Sigmoid colon (tissue), 7 donors: ENCODE results near the gene SERINC3. TPM values are rescaled to one million over a fixed set of nuclear protein-coding genes. Genes with fewer than 3 reads are reported as not detected.

Experiments used
- DNase-seq: peaks from one replicate; pipeline ENCODE4 v3.0.0-alpha.2; 2019
- H3K27ac ChIP-seq, 4 donors: fragments of 200-600 bp; sonication (generic); one replicate each; pipeline ENCODE4 v1.5.1; 2016 to 2019; ENCODE audit warnings: mild to moderate bottlenecking in 1 of 4
- H3K27me3 ChIP-seq, 3 donors: fragments of 200-600 bp; sonication (generic); one replicate each; pipeline ENCODE4 v1.5.1; 2019; ENCODE audit warnings: mild to moderate bottlenecking in 1 of 3
- H3K36me3 ChIP-seq, 4 donors: fragments of 200-600 bp; sonication (generic); one replicate each; pipeline ENCODE4 v1.5.1; 2016 to 2019
- H3K4me1 ChIP-seq, 4 donors: fragments of 200-600 bp; sonication (generic); one replicate each; pipeline ENCODE4 v1.5.1; 2017 to 2019
- H3K4me3 ChIP-seq, 4 donors: fragments of 200-600 bp; sonication (generic); one replicate each; pipeline ENCODE4 v1.5.1; 2017 to 2019; ENCODE audit warnings: mild to moderate bottlenecking in 2 of 4, moderate library complexity in 1 of 4
- H3K9me3 ChIP-seq, 4 donors: fragments of 200-600 bp in 3 of 4; sonication (generic) in 3 of 4; one replicate each; pipeline versions ENCODE4 v1.5.1 to v1.6.1; 2013 to 2019
- EP300 ChIP-seq, 4 donors: sonication (generic); formaldehyde crosslinking; IDR thresholded peaks; one replicate each; pipeline ENCODE4 v1.6.1; 2017; ENCODE audit warnings: antibody characterized with exemption in 4 of 4
- POLR2A ChIP-seq, 2 donors: fragments of 450-650 bp; IDR thresholded peaks; one replicate each; pipeline ENCODE4 v1.6.1; 2016; ENCODE audit warnings: antibody characterized with exemption in 2 of 2, mild to moderate bottlenecking in 2 of 2, moderate library complexity in 2 of 2
- POLR2AphosphoS5 ChIP-seq, 4 donors: sonication (generic); formaldehyde crosslinking; IDR thresholded peaks; one replicate each; pipeline ENCODE4 v1.6.1; 2017; ENCODE audit warnings: antibody characterized with exemption in 4 of 4
- WGBS, 2 donors: extraction: QIAGEN DNeasy Blood & Tissue Kit; methylation state at CpG; one replicate each; pipeline ENCODE4 v1.1.7; 2013; 5-methylcytosine and 5-hydroxymethylcytosine counted together
- intact Hi-C: fragments of 100-400 bp; cut with DNase I; formaldehyde crosslinking; loops from one replicate; pipeline ENCODE4 v1.15.1; 2023
- polyA plus RNA-seq, 3 donors: library from polyadenylated mRNA; stranded (reverse); fragments of 200-250 nt; gene quantifications; one replicate each; pipeline ENCODE4 v1.2.3, GENCODE V29; 2013
- total RNA-seq, 4 donors: library from RNA; depleted of rRNA; stranded (reverse); fragments of >200 nt; gene quantifications; one replicate each; pipeline ENCODE4 v1.1.0, GENCODE V29; 2016
- TF ChIP-seq, protein P1 (sequence below), 4 experiments: fragments of 450-650 bp in 3 of 4; fragments of 200-600 bp in 1 of 4; IDR thresholded peaks; one replicate each; pipeline ENCODE4 v1.5.1; 2016 to 2019; ENCODE audit warnings: antibody characterized with exemption in 4 of 4, mild to moderate bottlenecking in 3 of 4, moderate library complexity in 2 of 4
- donor health status: healthy with polysubstance abuse.
- donor health status: Bipolar disorder and iron deficiency.
- donor health status: healthy.

The SERINC3 gene
- total and polyA plus RNA-seq, 7 donors, result 11.1 to 112 (median 75.9) TPM

DNA sequence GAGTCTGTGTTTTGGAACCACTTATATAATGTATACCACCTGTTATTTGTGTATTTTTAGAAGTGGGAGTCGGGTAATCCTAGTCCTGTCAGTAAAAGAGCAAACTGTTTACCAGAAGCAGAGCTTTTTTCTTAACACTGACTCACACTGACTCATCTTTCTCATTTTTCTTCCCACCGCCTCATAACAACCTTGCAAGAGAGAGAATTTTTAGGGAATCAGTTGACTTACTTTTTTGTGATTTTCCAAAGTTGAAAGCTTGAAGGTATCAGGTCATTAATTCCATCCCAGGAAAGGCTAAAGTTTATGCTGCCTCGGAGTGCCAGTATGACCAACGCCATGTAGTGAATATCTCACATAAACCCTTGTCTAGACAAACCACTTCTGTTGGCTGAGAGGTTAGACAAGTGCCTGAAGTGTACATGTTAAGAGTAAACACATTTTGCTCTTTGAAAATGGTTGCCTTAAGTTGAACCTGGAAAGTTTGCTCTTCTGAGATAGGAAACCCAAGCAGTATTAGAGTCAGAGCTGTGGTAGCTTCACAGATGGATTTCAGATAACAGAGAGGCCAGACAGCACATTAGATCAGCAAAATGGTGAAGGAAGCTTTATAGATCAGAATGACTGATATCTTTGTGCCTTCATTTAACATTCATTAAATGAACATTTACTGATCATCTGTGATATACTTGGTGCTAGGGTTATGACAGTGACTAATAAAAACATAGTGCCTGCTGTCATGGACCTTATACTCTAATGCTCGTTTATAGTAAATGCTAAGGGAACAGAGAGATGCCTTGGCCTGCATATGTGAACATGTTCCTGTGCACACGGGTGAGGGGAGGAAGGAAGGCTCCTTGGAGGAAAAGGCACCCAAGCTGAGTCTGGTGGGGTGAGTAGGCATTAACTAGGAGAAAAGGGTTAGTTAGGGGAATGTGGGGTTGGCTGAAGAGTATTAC lies 31.4 kb upstream of the SERINC3 start:
- DNase-seq, result no peak
- intact Hi-C loops, result no loop called here
- peak in 3 of 4 donors; percentile 8 to 49 (median 19) for TF ChIP-seq POLR2AphosphoS5 (IDR thresholded peaks at IDR 0.05)
- TF ChIP-seq, protein P1, sequence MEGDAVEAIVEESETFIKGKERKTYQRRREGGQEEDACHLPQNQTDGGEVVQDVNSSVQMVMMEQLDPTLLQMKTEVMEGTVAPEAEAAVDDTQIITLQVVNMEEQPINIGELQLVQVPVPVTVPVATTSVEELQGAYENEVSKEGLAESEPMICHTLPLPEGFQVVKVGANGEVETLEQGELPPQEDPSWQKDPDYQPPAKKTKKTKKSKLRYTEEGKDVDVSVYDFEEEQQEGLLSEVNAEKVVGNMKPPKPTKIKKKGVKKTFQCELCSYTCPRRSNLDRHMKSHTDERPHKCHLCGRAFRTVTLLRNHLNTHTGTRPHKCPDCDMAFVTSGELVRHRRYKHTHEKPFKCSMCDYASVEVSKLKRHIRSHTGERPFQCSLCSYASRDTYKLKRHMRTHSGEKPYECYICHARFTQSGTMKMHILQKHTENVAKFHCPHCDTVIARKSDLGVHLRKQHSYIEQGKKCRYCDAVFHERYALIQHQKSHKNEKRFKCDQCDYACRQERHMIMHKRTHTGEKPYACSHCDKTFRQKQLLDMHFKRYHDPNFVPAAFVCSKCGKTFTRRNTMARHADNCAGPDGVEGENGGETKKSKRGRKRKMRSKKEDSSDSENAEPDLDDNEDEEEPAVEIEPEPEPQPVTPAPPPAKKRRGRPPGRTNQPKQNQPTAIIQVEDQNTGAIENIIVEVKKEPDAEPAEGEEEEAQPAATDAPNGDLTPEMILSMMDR (IDR thresholded peaks at IDR 0.05), result no peak
- TF ChIP-seq EP300 (IDR thresholded peaks at IDR 0.05), result peak in 1 of 4 donors; percentile 48
- no peak overlapping the region for H3K4me3 ChIP-seq
- H3K9me3 ChIP-seq, result no peaks in the 10 kb centered on the region
- 59 to 75% methylated on average over 6 of the region's 6 CpGs for WGBS, 2 donors
- peaks cover 0 to 79% (median 67%) of the 10 kb centered on the region in 4 donors for H3K4me1 ChIP-seq
- H3K36me3 ChIP-seq, result no peaks in the 10 kb centered on the region
- H3K27me3 ChIP-seq, result no peaks in the 10 kb centered on the region
- H3K27ac ChIP-seq, result peak overlapping the region; percentile 73 to 92 (median 82)

DNA sequence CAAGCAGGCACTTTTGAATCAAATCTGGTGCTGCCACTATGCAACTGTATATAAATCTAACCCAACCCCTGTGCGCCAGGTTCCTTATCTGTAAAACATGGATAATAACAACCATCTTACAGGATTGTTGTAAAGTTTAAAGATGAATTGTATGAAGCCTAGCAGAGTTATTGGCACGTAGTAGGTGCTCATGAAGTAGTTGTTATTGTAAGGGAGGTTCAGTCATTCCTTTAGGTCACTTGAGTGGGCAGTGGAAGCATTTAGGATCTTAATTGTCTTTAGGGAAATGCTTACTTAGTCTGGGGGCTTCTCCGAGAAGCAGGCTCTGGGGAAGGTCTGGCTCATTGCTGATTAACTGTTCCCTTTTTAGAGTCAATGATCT lies 30.7 kb upstream of the SERINC3 start:
- intact Hi-C loops, result no loop called here
- Histone ChIP-seq H3K36me3 (no peaks in the 10 kb centered on the region), H3K4me3 (no peak overlapping the region), H3K27ac (peak overlapping the region; percentile 73 to 92 (median 82)), H3K4me1 (peaks cover 0 to 86% (median 73%) of the 10 kb centered on the region in 4 donors), H3K9me3 (no peaks in the 10 kb centered on the region), H3K27me3 (no peaks in the 10 kb centered on the region)
- no peak for DNase-seq
- 68 to 70% methylated on average over 3 of the region's 3 CpGs for WGBS, 2 donors
- TF ChIP-seq POLR2AphosphoS5 (IDR thresholded peaks at IDR 0.05), result no peak
- TF ChIP-seq POLR2A (IDR thresholded peaks at IDR 0.05), result no peak
- TF ChIP-seq, protein P1 (IDR thresholded peaks at IDR 0.05), result no peak
- no peak for TF ChIP-seq EP300 (IDR thresholded peaks at IDR 0.05)

DNA sequence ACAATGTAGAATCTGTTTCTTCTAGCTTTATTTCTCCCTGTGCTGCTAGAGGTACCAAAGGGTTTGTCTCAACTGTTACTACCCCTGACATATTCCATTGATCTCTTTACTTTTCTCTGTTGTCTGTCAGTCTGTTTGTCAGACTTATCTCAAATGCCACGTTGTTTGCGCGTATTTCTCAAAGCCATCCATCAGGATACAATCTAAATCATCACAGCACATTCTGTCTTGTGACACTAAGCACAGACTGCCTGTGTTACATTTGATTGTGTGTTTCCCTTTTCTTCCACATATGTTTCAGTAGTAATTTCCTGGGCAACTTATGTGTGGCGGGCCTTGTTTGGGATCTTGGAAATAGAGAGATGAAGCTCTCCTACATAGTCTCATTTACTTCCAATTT lies 30.2 kb upstream of the SERINC3 start:
- no peaks in the 10 kb centered on the region for H3K27me3 ChIP-seq
- no peak for DNase-seq
- no peaks in the 10 kb centered on the region for H3K9me3 ChIP-seq
- no peak overlapping the region for H3K4me3 ChIP-seq
- WGBS, 2 donors, result 86 to 88% methylated on average over 4 of the region's 4 CpGs
- intact Hi-C loops, result no loop called here
- peaks cover 0 to 91% (median 75%) of the 10 kb centered on the region in 4 donors for H3K4me1 ChIP-seq
- TF ChIP-seq, protein P1 (IDR thresholded peaks at IDR 0.05), result no peak
- TF ChIP-seq POLR2A (IDR thresholded peaks at IDR 0.05) (no peak), POLR2AphosphoS5 (IDR thresholded peaks at IDR 0.05) (no peak), EP300 (IDR thresholded peaks at IDR 0.05) (no peak)
- H3K36me3 ChIP-seq, result no peaks in the 10 kb centered on the region
- peak overlapping the region; percentile 73 to 92 (median 82) for H3K27ac ChIP-seq

DNA sequence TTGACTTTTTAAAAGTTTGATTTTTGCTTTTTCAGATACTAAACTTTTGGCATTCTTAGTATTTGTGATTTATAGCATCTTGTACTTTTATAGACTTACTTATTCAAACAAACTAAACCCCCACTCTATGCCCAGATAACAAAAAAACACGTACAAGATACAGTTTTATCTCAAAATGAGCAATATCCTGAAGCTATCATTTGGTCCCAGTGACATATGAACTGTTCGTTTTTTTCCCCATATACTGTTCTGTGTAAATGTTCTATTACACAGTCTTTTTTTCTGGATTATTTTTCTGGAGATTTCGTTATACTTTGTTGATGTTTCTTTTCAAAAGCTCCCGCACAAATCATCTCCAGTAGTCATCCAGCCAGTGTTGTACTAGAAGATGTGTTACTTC lies 27.3 kb upstream of the SERINC3 start:
- no peak for TF ChIP-seq POLR2A (IDR thresholded peaks at IDR 0.05)
- no peak for TF ChIP-seq EP300 (IDR thresholded peaks at IDR 0.05)
- TF ChIP-seq POLR2AphosphoS5 (IDR thresholded peaks at IDR 0.05), result no peak
- TF ChIP-seq, protein P1 (IDR thresholded peaks at IDR 0.05), result no peak
- 50 to 59% methylated on average over 4 of the region's 4 CpGs for WGBS, 2 donors
- Histone ChIP-seq H3K4me3 (no peak overlapping the region), H3K27me3 (no peaks in the 10 kb centered on the region), H3K4me1 (peaks cover 0 to 72% (median 57%) of the 10 kb centered on the region in 4 donors), H3K9me3 (no peaks in the 10 kb centered on the region), H3K36me3 (no peaks in the 10 kb centered on the region), H3K27ac (peak overlapping the region; percentile 73 to 92 (median 82))
- no peak for DNase-seq
- intact Hi-C loops, result no loop called here
